GM19328 (cell line): ENCODE results near the gene PLCH1.

Experiments
- ATAC-seq: cut with Tn5 transposase; IDR thresholded peaks from one replicate; pipeline ENCODE4 v1.9.1; 2021; ENCODE audit warnings: mild to moderate bottlenecking, moderate library complexity; ENCODE audit not compliant: unreplicated experiment

PLCH1 gene

DNA sequence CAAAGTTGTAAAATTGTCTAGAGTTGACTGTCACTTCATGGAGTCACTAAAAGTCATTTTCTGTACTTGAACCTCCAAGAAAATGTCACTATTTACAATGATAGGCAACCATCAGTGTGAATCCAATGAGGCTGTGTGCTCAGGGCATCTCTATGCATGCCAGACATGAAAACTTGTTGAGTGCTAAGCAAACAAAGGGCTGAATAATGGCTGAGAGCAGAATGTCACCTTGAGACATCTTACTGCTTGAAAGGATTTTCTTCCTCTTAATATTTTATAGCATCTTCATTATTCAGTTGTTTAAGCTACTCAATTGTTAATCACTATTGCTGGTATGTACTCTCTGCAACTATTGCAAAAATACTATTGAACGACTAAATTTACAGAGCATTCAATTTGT lies 184.7 kb downstream of the PLCH1 start:
- ATAC-seq: no peak

DNA sequence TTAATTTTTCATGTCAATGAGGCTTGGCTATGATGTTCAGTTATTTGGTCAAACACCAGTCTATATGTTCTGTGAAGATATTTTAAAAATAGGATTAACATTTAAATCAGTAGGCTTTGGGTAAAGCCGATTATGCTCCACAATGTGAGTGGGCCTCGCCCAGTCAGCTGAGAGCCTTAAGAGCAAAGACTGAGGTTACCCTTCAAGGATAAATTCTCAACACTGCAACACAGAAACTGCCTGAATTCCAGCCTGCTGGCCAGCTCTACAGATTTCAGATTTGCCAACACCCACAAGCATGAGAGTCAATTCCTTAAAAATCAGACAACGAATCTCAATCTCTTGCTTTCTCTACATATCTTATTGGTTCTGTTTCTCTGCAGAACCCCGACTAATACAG lies 188.3 kb downstream of the PLCH1 start:
- no peak for ATAC-seq

DNA sequence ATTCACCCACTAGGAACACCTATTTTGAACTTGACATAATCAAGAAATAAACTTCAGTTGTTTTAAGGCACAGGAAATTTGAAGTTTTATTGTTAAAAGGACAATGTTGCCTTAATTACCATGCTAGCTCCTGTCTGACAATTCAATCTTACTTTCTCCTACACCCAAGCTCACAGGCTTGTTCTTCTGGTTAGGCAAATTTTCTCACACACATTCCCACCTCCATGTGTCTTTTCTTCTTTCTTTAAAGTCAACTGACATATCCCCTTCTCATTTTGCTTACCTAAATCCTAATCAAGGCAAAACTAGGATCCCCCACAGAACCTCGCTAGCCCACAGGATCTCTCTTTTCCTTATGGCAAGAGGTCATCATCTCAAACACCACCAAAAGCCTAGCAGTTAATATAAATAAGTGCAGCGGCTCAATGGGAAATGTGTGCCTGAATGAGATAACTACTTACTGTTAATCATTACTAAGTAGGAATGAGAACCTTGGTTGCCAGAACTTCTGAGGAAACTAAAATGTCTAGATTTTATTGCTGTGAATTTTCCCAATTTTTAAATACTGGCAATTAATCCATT lies 189.3 kb downstream of the PLCH1 start:
- no peak for ATAC-seq

DNA sequence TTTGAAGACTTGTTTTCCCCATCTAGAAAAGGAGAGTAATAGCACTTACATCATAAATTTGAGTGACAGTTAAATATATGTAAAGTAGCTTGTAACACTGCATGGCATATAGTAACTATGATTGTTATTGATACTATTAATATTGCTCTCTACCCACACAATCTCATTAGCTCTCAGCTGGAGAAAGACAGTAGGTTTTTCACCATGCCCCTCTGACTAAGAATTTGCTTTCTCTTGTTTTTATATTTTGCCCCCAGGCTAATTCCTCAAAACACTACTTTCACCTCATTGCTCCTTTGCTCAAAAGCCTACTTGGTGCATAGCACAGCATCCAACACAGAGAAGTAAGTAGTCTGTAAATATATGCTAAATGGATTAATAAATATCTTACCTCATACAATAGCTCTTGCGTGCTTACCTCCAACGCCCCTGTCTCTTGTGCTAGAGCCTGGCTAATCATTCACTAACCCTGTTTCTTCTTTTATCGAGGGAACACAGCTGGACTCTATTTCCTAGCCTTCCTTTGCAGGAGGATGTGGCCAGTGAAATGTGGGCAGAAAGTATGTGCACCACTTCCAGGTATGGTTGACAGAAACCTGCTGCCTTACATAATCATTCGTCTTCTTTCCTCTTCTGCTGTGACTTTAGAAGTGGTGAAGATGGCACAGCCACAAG lies 190.0 kb downstream of the PLCH1 start:
- ATAC-seq: peak; percentile 53

DNA sequence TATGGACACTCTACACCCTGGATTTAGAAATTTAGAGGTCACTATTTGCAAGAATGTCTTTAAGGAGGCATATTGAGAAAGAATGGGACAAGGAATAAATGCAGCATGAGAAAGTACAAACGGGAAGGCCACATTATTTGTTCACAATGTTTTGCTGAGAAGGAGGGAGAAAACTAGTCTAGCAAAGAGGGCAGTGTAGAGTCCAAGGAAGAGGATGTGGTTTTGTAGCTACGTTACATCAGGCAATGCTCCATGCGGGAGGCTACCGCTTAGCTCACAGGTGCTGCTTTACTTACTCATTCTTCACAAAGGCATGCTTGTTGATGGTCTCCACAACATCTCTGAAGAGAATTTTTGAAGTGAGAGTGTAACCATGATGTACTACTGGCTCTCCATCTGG lies 191.1 kb downstream of the PLCH1 start:
- ATAC-seq: no peak

DNA sequence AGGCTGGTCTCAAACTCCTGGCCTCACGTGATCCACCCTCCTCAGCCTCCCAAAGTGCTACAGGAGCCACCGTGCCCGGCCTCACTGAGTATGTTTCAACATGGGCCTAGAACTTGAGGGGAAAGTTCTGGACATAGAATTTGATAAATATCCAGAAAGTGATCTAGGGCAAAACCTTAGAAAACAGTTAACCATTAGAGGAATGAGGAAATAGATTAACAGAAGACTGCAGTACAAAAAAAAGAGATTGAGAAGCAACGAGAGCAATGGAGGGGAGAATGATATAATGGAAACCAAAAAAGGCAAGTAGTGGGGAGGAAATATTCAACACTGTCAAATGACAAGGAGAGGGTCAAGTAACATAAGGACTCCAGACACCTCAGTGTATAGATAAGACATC lies 191.5 kb downstream of the PLCH1 start:
- no peak for ATAC-seq

DNA sequence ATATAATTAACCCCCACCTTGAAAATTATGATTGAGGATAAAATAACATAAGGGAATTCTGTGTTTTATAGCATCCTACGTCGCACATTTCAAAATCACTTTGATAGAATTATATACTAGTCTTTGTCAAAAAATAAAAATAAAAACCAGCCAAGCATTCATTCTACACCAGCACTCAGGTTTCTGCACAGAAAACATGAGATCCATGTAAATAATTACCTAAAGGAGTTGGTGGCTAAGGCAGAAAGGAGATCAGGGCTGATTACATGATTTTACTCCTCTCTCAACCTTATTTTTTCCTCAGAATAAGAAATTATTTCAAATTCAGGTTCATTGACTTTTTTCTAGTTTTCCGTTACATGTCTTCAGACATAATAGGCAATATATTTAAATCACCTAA lies 194.5 kb downstream of the PLCH1 start:
- no peak for ATAC-seq

DNA sequence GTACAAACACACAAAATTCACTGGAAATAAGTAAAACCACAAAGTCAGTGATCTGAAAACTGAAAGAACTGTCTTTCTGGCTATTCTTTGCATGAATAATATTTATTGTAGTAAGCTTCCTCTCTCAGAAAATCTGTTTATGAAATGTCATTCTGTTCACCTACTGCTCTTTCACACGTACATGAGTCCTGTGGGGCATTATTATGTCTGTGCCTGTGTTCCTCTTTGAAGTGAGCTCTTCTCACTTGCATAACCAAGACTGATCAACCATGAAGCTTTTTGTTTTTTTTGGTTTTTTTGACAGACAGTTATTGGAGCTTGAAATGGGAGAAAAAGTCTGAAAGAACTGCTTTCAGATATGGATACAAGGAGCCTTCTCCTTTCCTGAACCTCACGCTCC lies 195.8 kb downstream of the PLCH1 start:
- peak; percentile 60 for ATAC-seq

DNA sequence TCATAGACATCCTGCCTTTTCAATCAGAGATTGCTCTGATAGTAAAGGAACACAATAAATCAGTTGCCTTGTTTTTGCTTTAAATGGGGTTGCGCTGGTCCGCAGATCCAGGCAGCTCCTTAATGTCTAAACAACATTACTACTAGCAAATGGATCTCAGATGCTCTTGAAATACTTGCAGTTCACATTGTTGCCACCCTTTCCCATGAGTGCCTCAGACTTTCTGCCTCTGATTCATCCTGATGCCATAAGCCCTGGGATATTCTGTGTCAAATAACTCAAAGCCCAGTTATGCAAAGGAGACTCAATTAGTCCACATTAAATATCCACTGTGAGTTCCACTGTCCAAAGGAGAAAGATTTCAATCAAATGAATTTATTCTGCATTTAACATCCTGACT lies 196.7 kb downstream of the PLCH1 start:
- ATAC-seq: no peak

DNA sequence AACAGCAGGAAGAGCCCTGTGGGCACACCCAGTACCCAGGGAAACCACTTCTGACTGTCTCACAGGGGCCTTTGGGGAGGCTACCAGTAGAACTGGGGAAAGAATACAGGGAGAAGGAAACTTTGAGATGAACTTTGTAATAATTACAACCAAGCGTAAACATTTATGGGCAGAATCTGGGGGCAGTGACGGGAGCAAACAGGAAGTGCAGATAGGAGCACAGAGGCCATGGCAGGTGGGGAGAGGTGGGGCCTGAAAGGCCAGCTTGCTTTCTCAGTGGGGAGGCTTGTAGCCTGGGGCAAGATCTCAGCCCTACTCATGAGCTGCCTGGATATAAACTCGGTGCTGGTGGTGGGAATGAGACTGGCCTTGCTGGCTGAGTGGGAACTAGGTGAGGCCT lies 209.8 kb downstream of the PLCH1 start:
- ATAC-seq: no peak

DNA sequence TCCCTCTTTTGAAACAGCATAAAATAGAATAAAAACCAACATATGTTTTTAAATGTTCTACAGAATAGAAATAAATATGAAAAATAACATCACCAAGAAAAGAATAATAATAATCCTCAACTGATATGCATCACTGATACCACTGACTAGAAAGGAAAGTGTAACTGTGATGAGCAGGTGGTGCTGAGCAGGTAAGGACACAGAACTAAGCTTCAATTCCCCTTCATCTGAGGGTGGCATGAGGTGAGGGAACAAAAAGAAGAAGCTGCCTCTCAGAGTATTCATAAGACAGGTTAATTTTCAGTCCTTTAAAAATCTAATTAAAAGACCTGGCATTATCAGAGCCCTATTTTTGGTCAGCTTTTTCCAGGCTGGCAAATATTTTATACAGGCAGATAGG lies 216.3 kb downstream of the PLCH1 start:
- no peak for ATAC-seq

DNA sequence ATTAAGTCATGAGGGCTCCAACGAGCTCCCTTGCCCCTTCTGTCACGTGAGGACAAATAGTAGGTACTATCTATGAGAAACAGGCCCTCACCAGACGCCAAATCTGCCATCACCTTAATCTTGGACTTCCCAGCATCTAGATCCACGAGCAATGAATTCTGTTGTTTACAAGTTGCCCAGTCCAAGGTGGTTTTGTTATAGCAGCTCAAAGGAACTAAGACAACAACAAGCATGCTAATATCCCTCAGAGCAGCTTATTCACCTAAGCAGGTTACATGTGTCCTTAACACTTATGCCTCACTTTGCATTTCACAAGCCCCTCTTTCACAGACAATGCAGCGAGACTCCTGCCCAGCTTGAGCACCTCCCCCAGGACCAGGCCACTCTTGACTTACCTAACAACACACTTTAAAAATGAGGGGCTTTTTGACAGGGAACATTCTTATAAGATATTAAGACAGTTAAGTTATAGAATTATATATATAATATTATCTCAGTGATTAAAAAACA lies 219.5 kb downstream of the PLCH1 start:
- ATAC-seq: no peak

DNA sequence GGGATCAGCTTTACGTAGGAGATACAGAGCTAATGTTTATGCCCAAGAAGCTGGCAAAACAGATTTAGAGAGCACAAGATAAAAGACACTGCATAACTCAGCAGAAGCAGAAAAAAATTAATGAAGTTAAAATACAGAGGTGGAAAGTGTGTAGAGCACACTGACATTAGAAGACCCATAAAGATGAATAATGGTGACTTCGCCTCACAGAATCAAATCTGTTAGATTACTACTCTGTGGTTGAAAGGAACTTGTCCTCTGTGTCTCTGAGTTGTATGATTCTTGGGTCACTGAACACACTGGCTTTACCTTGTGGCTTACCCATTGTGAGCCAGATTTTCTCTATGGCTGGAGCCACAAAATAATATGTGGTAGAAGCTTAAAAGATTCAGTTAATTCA lies 224.4 kb downstream of the PLCH1 start:
- no peak for ATAC-seq

DNA sequence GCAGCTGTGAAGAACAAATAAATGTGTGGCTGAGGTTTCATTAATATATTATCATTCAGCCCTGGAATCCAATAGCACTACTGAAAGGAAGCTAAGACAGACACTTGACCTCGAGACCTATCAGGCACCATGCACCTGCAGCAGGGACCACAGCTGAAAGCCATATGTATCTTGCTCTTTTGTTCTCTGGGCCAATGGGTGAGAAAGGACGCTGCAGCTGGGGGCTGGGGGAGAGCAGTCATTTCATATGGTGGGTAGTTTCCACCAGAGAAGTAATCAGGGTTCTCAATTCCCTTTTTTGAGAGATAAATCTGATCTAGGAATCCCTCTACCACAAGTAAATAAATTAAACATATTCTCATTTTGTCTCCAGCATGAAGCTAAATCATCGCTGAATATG lies 225.8 kb downstream of the PLCH1 start:
- no peak for ATAC-seq

DNA sequence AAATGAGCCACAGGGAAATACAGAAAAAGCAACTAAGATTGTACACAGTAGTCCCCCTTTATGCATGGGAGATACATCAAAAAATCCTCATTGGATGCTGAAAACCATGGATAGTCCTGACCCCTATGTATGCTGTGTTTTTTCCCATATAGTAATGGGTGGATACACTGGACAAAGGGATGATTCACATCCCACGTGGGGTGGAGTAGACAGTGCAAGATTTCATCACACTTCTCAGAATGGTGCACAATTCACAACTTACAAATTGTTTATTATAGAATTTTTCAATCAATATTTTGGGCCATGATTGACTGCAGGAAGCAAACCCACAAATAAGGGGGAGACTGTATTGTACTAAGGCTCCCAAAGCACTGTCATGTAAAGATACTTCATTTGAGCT lies 227.0 kb downstream of the PLCH1 start:
- no peak for ATAC-seq

DNA sequence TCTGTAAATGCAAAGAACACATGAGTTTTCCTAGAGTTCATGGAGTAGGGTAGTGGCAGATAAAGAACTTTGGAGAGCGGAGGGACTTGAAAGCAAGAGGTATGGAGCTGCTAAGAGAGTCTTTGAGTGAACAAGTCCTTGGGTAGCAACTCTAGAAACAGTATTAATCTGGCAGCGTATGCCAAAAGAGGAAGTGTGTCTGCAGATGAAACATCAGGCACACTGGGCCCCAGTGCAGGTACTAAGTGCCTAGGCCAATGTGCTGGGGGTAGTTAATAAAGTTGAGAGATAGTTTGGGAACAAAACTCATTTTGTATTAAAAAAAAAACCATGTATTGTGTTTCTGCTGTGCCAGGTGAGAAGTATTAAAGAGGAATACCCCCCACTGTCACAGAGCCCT lies 228.4 kb downstream of the PLCH1 start:
- ATAC-seq: no peak

DNA sequence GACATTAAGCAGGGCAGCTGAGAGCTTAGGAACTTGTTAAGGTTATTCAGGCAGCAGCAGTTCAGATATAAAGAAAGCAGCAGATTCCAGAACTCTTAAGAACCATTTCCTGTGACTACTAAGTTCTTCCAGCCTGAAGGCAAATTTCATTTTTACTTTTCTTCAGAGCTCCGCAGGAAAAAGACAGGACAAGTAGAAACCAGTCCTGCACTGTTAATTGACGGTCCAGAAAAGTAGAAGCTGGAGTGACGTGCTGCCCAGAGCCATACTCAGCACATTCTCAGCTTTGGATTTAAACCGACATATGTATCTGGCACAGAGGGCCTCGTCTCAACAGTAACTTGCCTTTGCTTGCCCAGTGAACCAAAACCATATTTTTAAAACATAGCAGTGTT lies 232.0 kb downstream of the PLCH1 start:
- ATAC-seq: no peak

DNA sequence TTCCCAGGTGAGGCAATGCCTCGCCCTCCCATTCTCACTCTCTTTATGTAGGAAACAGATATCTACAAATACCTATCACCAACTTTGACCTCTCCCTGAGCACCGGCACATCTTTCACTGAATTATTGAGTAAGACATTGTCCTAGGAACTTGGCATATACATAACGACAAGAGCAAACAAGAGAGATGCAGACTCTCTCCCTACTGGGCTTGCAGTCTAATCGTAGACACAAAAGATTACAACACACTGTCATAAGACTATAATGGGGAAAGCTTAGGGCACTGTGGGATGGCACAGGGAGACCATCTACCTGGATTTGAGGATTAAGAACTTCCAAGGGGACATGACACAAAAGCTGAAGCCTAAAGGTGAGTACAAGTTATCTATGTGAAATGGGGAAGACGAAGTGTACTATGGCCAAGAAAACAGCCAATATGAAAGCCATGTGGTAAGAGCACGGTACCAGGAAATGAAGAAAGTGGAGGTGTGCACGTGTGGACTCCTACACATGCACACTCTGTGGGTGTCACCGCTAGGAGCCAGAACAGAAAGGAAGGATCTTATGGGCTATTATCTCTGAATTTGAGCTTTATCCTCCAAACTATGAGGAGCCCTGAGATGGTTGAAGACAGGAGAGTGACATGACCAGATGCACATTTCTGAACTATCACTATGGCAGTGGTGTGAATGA lies 232.6 kb downstream of the PLCH1 start:
- no peak for ATAC-seq

DNA sequence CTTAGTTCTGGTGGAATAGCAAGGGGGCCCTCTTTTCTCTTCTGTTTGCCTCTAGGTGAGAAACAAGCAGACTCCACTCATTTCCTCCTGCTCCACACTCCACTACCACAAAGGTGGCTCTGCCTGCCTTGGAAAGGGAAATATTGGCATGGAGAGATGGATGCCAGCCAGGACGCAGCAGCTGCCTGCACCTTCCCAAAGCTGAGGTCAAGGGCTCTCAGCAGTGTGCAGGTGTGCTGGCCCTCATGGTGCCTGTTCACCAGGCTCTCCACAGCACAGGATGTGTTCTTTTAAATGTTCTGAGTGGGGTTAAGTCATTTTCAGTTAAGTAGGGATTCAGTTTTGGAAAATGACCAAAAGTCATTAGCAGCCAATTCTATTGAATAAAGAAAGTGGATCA lies 240.2 kb downstream of the PLCH1 start:
- no peak for ATAC-seq

DNA sequence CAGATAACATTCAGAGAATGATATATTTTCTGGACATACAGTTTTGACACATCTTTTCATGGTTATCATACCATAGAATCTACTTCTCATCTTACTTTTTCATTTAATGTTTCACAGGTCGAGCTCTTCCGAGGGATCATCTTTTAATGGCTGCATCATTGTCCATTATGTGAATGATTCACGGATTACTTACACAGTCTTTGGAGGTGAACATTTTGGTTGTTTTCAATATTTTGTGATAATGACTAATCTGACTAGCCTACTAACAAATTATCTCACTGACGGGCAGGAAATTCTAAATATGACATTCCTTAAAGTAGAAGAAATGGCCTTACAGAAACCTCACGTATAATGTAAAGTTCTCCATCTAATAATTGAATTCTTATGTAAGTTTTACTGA lies 242.2 kb downstream of the PLCH1 start:
- ATAC-seq: no peak

DNA sequence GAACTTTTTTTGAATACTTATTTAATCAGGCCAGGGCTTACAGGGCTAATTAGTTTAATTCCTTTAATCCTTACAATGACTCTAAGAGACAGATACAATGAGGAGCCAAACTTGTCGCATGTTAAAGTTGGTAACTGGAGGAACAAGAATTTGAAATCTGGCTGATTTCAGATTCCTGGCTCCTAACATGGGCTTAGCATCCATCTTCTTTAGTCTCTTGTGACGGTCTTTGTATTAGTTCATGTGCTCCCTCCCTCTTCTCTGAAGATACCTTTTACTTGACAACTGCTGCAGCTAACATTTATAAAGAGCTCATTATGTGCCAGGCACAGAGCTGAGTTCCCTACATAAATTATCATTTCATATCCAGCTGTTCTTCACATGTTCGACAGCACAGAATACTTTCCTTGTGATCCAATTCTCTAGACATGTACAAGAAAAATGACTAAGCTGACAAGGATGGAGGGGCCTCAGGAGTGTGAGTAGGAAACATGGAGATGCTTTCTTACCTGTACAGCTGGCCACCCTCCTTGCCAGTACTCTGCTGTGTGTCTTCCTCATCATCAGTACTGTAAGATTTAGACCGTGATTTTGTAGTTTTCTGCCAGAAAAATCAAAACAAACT lies 244.6 kb downstream of the PLCH1 start:
- ATAC-seq: no peak
